HUES64 (cell line): Measurements from ENCODE around the gene ADH1C.
"Not testable (repeated sequence)": the region's sequence is repeated elsewhere in the genome, so short reads cannot be mapped to it uniquely, and the experiment has no call there.

Source experiments
- H3K27ac ChIP-seq: 2 replicates; pipeline ENCODE4 v1.7.0; 2013; ENCODE audit warnings: low read depth, low read length, inconsistent platforms
- H3K27me3 ChIP-seq: 2 replicates; pipeline ENCODE4 v1.6.1; 2013; ENCODE audit warnings: mild to moderate bottlenecking, low read length; ENCODE audit not compliant: insufficient read depth
- H3K36me3 ChIP-seq: 2 replicates; pipeline ENCODE4 v1.6.1; 2013; ENCODE audit warnings: mild to moderate bottlenecking, low read length; ENCODE audit not compliant: insufficient read depth
- H3K4me1 ChIP-seq: 2 replicates; pipeline ENCODE4 v1.6.1; 2013; ENCODE audit warnings: mild to moderate bottlenecking, low read length, moderate library complexity; ENCODE audit not compliant: insufficient read depth
- H3K4me3 ChIP-seq: 2 replicates; pipeline ENCODE4 v1.5.1; 2013; ENCODE audit warnings: mild to moderate bottlenecking, low read length, moderate library complexity
- H3K9ac ChIP-seq: 2 replicates; pipeline ENCODE4 v1.6.1; 2013; ENCODE audit warnings: mild to moderate bottlenecking, low read depth, low read length
- H3K9me3 ChIP-seq: 2 replicates; pipeline ENCODE4 v1.6.1; 2013; ENCODE audit warnings: low read depth, low read length; ENCODE audit not compliant: insufficient read depth
- WGBS: fragments of 150-250, 120-280 bp; methylation state at CpG from one replicate; pipeline ENCODE4 v1.1.7; 2013; ENCODE audit warnings: missing lambda C conversion rate; 5-methylcytosine and 5-hydroxymethylcytosine counted together

Gene ADH1C

GRCh38 chr4:99324361-99324760 lies 28.2 kb downstream of the ADH1C start:
- no peaks in the 10 kb centered on the region for H3K36me3 ChIP-seq
- H3K27me3 ChIP-seq, result no peaks in the 10 kb centered on the region
- 0 out of 2 replicates have a peak, but pooled peaks cover 7% of the 10 kb centered on the region for H3K9me3 ChIP-seq
- 71% methylated on average over 1 of the region's 1 CpG for WGBS
- H3K27ac ChIP-seq, result no peak overlapping the region
- no peak overlapping the region for H3K4me3 ChIP-seq
- peaks cover 14% of the 10 kb centered on the region for H3K4me1 ChIP-seq
- H3K9ac ChIP-seq, result no peak overlapping the region

- Histone ChIP-seq H3K4me3 (no peak overlapping the region), H3K36me3 (no peaks in the 10 kb centered on the region), H3K9ac (no peak overlapping the region), H3K27ac (no peak overlapping the region), H3K27me3 (no peaks in the 10 kb centered on the region), H3K4me1 (peaks cover 14% of the 10 kb centered on the region), H3K9me3 (0 out of 2 replicates have a peak, but pooled peaks cover 7% of the 10 kb centered on the region)
- 89% methylated on average over 1 of the region's 1 CpG for WGBS
These were observed 28.8 kb downstream of the ADH1C start for GRCh38 chr4:99323756-99324155.

- Histone ChIP-seq H3K27ac (no peak within 1 kb of the TSS), H3K9ac (no peak within 1 kb of the TSS), H3K36me3 (no peaks in the 10 kb centered on the region), H3K4me1 (peaks cover 14% of the 10 kb centered on the region), H3K27me3 (no peaks in the 10 kb centered on the region), H3K4me3 (no peak within 1 kb of the TSS), H3K9me3 (no peaks in the 10 kb centered on the region)
- 59% methylated on average over 8 of the region's 8 CpGs for WGBS
These were observed 31.0 kb downstream of the ADH1C start, which contains the start of gene ADH1B for GRCh38 chr4:99321241-99322191. Gene ADH1B, minus strand, starts transcription at chr4:99321401. Its CDS starts 70 bp downstream, at chr4:99321331.

- not testable (repeated sequence) for H3K4me3 ChIP-seq, H3K9me3 ChIP-seq, H3K27me3 ChIP-seq, H3K9ac ChIP-seq, H3K27ac ChIP-seq, H3K36me3 ChIP-seq
- WGBS, result 92% methylated on average over 8 of the region's 8 CpGs
- peaks cover 14% of the 10 kb centered on the region for H3K4me1 ChIP-seq
These were observed 34.7 kb downstream of the ADH1C start for GRCh38 chr4:99317811-99318210.

GRCh38 chr4:99317354-99317753 lies 35.2 kb downstream of the ADH1C start:
- no peak overlapping the region for H3K9ac ChIP-seq
- H3K36me3 ChIP-seq, result no peaks in the 10 kb centered on the region
- no peak overlapping the region for H3K4me3 ChIP-seq
- WGBS, result 92% methylated on average over 3 of the region's 3 CpGs
- no peaks in the 10 kb centered on the region for H3K9me3 ChIP-seq
- H3K27ac ChIP-seq, result no peak overlapping the region
- no peaks in the 10 kb centered on the region for H3K27me3 ChIP-seq
- peaks cover 14% of the 10 kb centered on the region for H3K4me1 ChIP-seq

- H3K36me3 ChIP-seq, result no peaks in the 10 kb centered on the region
- H3K9ac ChIP-seq, result no peak overlapping the region
- H3K9me3 ChIP-seq, result no peaks in the 10 kb centered on the region
- H3K4me1 ChIP-seq, result peaks cover 3% of the 10 kb centered on the region; the same call in 1 of the 2 replicates
- H3K27ac ChIP-seq, result no peak overlapping the region
- H3K27me3 ChIP-seq, result no peaks in the 10 kb centered on the region
- no peak overlapping the region for H3K4me3 ChIP-seq
- WGBS, result 90% methylated on average over 6 of the region's 6 CpGs
These were observed 36.7 kb downstream of the ADH1C start for GRCh38 chr4:99315839-99316238.

GRCh38 chr4:99314211-99314610 lies 38.3 kb downstream of the ADH1C start:
- 79% methylated on average over 1 of the region's 1 CpG for WGBS

GRCh38 chr4:99310389-99310788 lies 42.2 kb downstream of the ADH1C start:
- 57% methylated on average over 2 of the region's 2 CpGs for WGBS
- H3K4me1 ChIP-seq, result peaks cover 15% of the 10 kb centered on the region
- H3K4me3 ChIP-seq, result no peak overlapping the region
- H3K9me3 ChIP-seq, result no peaks in the 10 kb centered on the region
- no peaks in the 10 kb centered on the region for H3K27me3 ChIP-seq
- H3K27ac ChIP-seq, result no peak overlapping the region
- no peak overlapping the region for H3K9ac ChIP-seq
- no peaks in the 10 kb centered on the region for H3K36me3 ChIP-seq

More at GRCh38 chr4:99314211-99314610, 38.3 kb downstream of the ADH1C start:
- Histone ChIP-seq H3K4me1 (peaks cover 15% of the 10 kb centered on the region), H3K4me3 (no peak overlapping the region), H3K27ac (no peak overlapping the region), H3K27me3 (no peaks in the 10 kb centered on the region), H3K9me3 (no peaks in the 10 kb centered on the region), H3K36me3 (no peaks in the 10 kb centered on the region), H3K9ac (no peak overlapping the region)

- no peaks in the 10 kb centered on the region for H3K36me3 ChIP-seq
- no peak overlapping the region for H3K27ac ChIP-seq
- WGBS, result 95% methylated on average over 11 of the region's 11 CpGs
- H3K4me1 ChIP-seq, result peaks cover 14% of the 10 kb centered on the region
- no peak overlapping the region for H3K4me3 ChIP-seq
- H3K9me3 ChIP-seq, result no peaks in the 10 kb centered on the region
- no peak overlapping the region for H3K9ac ChIP-seq
- H3K27me3 ChIP-seq, result no peaks in the 10 kb centered on the region
These were observed 46.7 kb downstream of the ADH1C start for GRCh38 chr4:99305638-99306400.

GRCh38 chr4:99301376-99302164 lies 51.0 kb downstream of the ADH1C start:
- Histone ChIP-seq H3K4me3 (no peak overlapping the region), H3K4me1 (no peaks in the 10 kb centered on the region), H3K27ac (no peak overlapping the region), H3K27me3 (no peaks in the 10 kb centered on the region), H3K9me3 (no peaks in the 10 kb centered on the region), H3K9ac (no peak overlapping the region), H3K36me3 (no peaks in the 10 kb centered on the region)
- WGBS, result 95% methylated on average over 6 of the region's 7 CpGs
